ENCODE data around the gene MYOZ2.
A peak's percentile ranks its signal among the peaks of the same experiment; 100 is the strongest.

MYOZ2 gene

DNA sequence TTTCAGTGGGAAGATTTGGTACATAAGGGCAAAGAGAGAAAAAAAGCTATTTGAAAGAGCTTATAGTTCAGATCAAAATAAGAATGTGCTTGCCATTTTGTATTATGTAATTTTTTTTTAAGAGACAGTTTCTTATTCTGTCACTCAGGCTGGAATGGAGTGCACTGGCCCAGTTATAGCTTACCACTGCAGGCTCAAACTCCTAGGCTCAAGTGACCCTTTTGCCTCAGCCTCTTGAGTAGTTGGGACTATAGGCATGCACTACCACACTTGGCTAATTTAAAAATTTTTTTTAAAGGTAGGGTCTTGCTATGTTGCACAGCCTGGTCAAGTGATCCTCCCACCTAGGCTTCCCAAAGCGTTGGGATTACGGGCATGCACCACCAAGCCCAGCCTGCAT lies 54.7 kb downstream of the MYOZ2 start:
- DNase-seq (ENCODE audit: extremely low read depth in 1 of 2, low read depth in 1 of 2): no peak

DNA sequence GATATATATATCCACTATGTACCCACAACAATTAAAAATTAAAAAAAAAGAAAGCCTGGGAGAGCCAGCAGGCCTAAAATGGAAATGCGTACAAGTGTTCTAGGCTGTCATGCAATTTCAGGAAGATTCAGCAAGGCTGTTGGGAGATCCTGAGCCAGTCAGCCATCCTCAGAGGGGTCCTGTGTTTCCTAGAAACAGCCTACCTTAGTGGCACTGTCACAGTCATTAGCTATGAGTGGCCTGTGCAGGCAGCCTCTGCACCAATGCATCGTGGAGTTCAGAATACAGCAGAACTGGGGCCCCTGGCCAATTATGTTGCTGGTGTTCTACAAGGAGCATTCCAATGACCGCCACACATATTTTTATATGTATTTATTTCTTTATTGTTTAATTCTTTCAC lies 55.9 kb downstream of the MYOZ2 start:
- DNase-seq (ENCODE audit: extremely low read depth in 1 of 2, low read depth in 1 of 2): no peak

DNA sequence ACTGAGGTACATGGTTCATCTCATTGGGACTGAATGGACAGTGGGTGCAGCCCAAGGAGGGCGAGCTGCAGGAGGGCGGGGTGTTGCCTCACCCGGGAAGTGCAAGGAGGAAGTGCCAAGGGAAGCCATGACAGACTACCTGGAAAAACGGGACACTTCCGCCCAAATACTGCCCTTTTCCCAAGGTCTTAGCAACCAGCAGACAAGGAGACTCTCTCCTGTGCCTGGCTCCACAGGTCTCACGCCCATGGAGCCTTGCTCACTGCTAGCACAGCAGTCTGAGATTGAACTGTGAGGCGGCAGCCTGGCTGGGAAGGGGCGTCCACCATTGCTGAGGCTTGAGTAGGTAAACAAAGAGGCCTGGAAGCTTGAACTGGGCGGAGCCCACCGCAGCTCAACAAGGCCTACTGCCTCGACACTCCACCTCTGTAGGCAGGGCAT lies 62.2 kb downstream of the MYOZ2 start:
- DNase-seq (ENCODE audit: extremely low read depth in 1 of 2, low read depth in 1 of 2): no peak

DNA sequence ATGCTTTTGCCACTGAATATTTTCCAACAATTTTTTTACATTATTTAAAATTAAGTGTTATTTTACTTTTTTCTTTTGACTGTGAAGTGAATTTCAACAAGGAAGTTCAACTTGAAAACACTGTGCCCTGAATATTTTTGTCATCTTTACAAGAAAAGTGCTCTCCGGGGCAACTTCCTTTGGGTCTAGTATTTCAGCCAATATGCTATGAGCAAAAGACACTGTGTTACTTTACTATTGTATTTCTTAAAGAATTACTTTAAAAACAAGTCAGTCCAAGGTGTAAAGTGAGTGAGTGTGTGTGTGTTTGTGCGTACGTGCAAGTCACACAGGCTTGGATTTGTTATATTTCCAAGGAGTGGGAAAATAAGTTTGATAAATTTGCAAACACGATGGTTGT lies 69.3 kb downstream of the MYOZ2 start:
- DNase-seq (ENCODE audit: extremely low read depth in 1 of 2, low read depth in 1 of 2): no peak

DNA sequence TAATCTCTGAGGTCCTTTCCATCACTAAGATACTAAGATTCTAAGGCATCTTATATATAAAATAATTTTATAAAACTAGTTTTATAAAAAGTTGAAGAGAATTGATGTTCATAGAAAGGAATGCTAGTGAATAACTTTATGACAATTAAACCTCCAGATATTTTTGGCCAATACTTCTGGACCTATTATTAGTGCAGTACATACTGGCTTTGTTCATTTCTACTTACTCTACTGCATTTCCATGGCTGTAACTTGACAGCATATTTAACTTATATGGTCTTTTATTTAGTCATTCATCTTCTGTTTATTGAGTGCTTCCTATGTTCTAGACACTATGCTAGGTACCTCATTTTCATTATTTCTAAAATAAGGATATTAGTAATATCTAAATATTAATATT lies 70.1 kb downstream of the MYOZ2 start:
- DNase-seq (ENCODE audit: extremely low read depth in 1 of 2, low read depth in 1 of 2): no peak

DNA sequence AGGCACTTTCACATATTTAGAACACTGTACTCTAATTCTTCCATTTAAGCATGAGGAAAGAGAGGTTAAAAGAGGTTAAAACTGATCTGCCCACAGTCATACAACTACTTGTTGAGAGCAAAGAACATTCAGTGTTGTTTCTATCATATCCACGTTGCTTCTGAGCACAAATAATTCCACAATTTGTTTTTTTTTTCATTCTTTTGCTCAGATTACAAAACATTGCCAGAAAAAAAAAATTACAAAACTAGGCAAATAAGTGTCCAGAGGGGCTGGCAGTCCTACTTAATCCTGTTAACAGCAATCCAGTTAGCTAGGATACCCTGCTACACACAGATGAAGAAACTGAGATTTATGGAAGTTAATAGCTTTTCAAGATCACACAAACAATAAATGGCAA lies 70.5 kb downstream of the MYOZ2 start:
- no peak for DNase-seq (ENCODE audit: extremely low read depth in 1 of 2, low read depth in 1 of 2)

DNA sequence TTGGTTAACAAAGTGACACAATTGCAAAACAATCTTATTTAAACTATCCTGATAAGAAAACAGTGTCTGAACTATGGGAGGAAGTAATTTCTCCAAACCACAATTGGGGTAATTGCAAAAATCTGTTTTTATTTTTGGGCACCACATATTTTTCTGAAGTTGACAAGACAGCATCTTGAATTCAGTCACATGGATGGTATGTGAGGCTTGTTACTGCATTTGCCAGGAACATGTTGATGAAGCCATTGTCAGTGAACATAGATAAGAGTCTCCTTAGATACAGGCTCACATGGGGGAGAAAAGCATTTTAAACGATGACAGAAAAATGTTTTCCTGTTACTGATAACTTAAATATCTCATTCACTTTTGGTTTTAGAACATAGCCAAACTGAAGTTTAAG lies 71.4 kb downstream of the MYOZ2 start:
- DNase-seq (ENCODE audit: extremely low read depth in 1 of 2, low read depth in 1 of 2): no peak

DNA sequence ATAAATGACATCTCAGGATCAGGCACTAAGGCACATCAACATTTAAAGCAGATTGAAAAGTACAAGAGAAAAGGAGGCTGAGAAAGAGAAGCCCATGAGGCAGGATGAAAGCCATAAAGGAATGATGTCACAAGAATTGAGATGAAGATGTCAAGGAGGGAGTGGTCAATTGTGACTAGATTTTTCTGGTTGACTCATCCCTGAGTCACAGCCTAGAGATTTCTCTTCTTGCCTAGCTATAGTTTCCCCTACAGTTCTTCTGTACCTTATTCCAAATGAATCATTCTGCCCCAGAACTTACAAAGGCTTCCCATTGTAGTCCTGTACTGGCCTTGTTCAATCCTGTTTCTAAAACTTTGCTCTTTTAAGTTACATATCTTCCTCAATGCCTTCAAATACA lies 73.4 kb downstream of the MYOZ2 start:
- DNase-seq (ENCODE audit: extremely low read depth in 1 of 2, low read depth in 1 of 2): no peak

DNA sequence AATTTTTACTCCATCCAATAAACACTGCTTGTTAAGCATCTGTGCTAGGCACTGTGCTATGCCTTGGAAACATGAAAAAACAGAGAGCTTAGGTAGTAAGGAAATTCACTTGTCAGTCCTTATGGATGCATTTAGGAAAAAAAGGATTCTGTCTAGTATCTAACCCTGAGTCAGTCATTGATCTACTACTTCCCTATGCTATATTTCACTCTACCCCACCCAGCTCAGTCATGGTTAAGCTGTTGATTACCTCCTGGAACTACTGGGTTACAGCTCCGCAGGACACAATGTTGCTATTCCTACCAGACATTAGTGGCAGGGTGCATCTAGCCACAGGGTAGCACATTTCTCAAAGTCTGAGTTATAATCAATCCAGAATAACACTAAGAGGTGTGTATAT lies 74.0 kb downstream of the MYOZ2 start:
- DNase-seq (ENCODE audit: extremely low read depth in 1 of 2, low read depth in 1 of 2): no peak

DNA sequence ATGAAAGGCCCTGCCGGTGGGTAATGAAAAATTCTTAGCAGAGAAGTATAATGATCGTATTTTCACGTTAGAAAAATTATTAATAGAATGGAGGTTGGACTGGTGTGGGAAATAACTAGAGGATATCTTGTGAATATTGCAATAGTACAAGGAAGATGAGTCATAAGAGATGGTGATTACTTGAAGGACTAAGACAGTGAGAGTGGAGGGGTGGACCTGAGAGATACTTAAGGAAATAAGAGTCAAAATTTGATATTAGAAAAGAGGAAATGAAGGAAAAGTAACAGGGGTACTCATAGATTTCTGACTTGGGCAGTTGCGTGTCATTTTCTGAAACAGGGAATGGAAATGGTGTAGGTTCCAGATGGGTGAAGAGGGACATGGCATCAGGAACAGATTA lies 75.1 kb downstream of the MYOZ2 start:
- no peak for DNase-seq (ENCODE audit: extremely low read depth in 1 of 2, low read depth in 1 of 2)

DNA sequence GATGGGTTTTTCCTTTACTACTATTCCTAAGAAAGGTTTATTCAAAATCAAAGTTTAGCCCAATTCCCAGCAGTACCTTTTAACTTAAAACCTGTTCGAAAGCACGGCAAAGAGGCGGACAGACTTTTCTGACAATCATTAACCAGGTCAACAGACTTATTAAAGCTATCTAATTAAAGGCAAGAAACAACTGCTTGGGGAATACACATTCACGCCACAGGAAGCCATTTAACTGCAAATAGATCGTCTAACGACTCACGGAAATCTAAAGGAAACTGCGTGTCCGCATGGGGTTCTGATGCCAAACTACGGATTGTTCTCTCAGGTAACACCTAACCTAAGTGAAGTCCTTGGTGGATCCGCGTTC lies 76.2 kb downstream of the MYOZ2 start:
- no peak for DNase-seq (ENCODE audit: extremely low read depth in 1 of 2, low read depth in 1 of 2)

DNA sequence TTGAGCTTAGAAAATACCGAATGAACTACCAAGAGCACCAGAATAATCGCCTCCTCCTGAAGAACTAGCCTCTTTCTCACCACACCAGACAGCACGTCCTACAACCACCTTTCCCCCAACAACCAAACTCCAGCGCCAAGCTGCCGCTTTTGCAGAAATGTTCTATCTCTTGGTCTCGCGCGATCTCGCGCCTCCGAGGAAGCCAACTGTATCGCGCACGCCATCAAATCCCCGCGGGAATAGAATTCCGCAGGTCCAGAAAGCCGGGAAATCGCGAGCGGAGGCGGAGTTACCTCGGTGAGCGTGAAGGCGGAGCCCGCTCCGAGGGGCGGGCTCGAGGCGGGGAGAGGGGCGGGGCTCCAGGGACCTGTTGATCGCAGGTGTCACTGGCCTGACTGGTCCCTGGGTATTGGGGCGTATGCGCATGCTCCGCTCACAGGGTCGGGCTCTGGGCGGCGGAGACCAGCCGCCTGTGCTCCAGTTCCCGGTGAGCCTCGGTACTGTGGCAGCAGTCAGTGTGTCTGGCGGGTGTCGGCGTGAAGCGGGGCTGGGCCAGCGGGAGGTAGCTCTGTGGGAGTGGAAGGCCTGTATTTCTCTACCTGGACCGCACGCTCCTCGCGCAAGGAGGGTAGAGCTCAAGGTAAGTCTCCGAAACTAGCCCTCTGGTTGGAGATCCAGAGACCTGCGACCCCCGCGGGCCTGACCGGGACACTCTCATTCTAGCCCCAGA lies 76.8 kb downstream of the MYOZ2 start, which contains the start of gene USP53:
Gene USP53, plus strand, starts transcription at position 480 of the 730 bp plus-strand sequence. CDS start 27,047 bp downstream, outside the sequence.
- DNase-seq (ENCODE audit: extremely low read depth in 1 of 2, low read depth in 1 of 2): peak; percentile 92 to 97

DNA sequence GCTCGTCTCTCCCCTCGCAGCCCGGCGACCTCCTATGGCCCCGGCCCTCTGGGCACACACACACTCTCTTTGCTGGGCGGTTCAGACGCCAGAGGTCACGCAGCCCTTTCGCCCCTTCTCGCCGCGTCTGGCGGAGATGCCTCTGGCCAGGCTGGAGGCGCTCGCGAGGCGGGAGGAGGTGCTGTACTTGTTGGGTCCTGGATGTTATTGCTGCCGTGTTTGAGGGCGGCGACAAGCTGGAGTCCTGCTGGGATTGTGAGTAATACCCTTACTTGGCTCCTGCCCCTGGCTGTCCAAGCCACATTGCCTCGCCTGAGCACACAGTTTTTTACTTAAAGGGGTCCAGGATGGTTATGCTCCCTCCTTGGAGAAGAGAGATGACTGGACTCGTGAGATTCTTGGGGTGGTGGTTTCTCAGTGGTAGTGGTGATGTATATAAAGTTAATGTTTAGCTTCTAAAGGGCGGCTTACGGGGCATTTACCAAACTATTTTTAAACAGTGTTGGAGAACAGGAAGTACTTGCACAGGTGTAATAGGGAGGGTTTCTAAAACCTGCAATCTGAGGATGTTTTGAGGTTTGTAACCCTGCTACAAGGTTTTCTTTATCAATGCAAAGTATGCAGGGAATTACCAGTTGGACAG lies 77.5 kb downstream of the MYOZ2 start:
- peak in 1 of 2 donors; percentile 38 for DNase-seq (ENCODE audit: extremely low read depth in 1 of 2, low read depth in 1 of 2)

DNA sequence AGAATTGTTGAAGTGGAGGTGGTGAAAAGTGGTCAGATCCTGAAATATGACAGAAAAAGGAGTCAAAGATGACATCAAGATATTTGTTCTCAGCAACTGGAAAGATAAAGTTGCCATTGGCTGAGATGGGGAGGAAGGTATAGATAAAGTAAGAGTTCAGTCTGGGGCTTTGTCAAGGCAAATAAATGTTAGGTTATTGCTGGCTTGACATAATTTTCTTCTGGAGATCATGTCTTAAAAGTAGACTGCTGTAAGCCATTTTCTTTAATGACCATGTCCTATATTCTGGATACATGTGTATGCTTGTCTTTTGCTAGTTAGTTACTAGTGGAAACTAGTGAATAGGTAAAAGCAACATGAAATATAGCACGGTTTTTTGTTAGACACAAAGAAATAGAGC lies 82.5 kb downstream of the MYOZ2 start:
- DNase-seq (ENCODE audit: extremely low read depth in 1 of 2, low read depth in 1 of 2): no peak

DNA sequence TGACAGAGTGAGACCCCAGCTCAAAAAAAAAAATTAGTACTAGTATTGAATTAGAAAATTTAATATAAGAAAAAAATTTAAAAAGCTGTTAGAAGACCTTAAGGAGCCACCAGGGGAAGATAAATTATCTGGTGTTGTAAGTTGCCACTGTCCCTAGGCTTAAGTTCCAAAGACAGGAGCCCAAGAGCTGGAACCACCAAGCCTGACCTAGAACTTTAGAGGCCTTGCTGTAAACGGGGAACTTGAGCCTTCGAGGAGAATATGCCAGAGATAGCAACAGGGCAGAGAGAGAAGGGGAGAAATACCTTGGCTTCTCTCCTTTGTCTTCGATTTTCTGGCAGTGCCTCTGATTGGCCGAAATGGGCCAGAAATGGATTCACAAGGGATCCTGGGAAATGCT lies 85.8 kb downstream of the MYOZ2 start:
- DNase-seq (ENCODE audit: extremely low read depth in 1 of 2, low read depth in 1 of 2): no peak

DNA sequence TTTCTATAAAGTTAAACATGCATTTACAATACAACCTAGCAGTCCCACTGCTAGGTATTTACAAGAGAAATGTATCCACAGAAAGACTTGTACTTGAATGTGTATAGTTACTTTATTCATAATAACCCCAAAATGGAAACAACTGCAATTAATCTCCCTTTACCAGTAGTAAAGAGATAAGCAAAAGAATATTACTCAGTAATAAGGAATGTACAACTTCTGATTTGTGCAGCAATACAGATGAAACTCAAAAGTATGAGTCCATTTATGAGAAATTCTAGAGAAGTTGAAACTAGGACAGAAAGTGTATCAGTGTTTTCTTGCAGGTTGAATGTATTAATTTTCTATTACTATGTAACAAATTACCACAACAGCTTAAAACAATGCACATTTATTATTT lies 92.1 kb downstream of the MYOZ2 start:
- DNase-seq (ENCODE audit: extremely low read depth in 1 of 2, low read depth in 1 of 2): no peak

DNA sequence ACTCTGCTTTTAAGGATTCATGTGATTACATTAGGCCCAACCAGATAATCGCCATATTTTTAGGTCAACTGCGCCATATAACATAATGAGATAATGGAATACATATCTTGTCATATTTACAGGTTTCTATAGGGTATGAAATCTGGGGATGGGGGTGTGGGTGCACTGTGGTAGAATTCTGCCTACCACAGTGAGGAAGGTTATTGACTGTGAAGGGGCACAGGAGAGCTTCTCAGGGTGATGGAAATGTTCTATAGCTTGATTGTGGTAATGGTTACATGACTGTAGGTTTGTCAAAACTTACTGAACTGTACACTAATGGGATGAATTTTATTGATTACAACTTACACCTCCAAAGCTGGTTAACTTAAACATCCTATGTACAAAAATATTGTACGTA lies 92.8 kb downstream of the MYOZ2 start:
- no peak for DNase-seq (ENCODE audit: extremely low read depth in 1 of 2, low read depth in 1 of 2)

DNA sequence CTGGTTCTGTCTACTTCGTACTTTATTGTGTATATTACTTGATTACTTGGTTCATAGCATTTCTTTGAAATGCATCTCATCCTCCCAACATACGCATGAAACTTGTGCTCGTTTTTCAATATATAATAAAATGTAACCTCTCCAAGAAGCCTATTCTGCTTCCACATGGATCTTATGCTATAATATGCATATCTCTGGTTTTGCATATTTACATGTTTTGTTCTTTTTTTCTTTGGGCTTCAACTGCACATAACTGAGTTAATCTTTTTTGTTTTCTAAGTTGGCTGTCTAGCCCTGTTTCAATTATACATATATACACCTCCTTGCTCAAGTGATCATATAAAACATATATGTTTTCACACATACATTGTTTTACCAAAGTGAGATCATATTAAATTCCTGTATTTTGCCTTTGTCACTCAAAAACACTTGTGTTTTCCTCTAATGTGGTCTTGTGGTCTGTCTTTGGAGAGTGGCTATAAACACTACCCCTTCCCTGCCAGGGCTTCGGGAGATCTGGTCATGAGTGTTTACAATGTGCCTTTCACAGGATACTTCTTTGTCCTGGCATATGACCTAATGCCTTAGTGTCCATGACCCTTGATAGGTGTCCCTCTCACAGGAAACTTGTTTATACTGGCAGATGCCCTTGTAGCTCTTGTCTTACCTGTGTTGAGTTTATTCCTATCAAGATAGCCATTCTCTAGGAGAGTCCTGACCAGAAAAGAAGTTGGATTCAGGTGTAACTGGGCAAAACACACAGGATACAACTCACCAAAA lies 94.5 kb downstream of the MYOZ2 start:
- DNase-seq (ENCODE audit: extremely low read depth in 1 of 2, low read depth in 1 of 2): no peak

DNA sequence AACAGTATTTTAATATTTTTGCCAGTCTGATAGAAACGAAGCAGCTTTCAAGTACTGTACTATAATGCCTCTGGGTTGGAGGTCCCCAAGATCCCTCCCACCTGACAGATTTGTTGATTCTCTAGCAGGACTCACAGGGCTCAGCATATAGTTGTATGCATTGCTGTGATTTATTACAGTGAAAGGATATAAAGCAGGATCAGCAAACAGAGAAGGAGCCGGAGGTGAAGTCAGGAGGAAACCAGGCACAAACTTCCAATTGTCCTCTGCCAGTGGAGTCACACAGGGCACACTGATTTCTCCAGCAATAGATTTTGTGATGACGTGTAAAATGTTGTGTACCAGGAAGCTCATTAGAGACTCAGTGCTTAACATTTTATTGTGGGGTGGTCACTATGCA lies 95.9 kb downstream of the MYOZ2 start:
- no peak for DNase-seq (ENCODE audit: extremely low read depth in 1 of 2, low read depth in 1 of 2)

DNA sequence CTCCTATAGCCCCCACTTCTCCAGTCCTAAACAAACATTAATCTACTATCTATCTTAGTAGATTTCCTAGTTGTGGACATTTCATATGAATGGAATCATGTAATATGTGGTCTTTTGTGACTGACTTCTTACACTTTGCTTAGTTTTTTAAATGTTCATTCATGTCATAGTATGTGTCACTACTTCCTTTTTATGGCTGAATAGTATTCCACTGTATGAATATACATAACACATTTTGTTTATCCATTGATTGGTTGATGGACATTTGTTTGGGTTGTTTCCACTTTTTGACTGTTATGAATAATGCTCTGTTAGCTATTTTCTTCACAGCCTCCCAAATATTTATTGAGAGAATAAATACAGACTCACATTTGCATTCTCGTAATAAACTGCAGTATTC lies 96.7 kb downstream of the MYOZ2 start:
- no peak for DNase-seq (ENCODE audit: extremely low read depth in 1 of 2, low read depth in 1 of 2)

DNA sequence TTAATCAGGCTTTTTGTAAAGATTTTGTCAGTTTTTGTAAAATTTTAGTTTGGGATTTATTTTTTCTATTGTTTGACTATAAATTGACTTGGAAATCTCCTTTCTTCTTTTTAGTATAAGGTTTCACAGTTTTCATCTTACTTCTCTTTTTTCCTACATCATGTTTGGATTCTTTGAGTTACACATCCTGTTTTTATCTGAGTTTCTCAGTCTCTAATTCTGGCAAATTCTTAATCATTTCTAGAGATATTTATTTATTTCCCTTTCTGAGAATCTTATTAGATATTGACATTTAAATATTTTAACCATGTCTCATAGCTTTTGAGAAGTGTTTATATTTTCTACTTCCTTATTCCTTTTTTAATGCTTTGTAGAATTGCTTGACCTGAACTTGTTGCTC lies 97.6 kb downstream of the MYOZ2 start:
- no peak for DNase-seq (ENCODE audit: extremely low read depth in 1 of 2, low read depth in 1 of 2)

DNA sequence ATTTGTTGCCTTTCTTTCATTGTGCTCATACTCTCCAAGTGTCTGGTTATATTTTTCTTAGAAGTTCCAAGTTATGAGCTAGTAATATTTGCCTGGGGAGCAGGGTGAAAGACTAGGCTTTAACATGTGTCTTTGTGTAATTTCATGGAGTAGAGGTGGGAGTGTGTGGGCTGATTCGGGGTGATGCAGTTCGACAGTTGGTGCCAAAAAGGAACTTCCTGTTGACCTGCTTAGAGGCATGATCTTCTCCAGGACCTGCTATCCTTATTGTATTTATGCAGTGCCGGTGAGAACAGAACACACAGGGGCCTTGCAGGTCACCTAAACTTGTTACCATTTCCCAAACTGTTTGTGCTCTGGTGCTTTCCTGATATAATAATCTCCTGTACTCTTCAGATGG lies 98.1 kb downstream of the MYOZ2 start:
- no peak for DNase-seq (ENCODE audit: extremely low read depth in 1 of 2, low read depth in 1 of 2)
